GM19397 (cell line): ENCODE measurements around the gene HP1BP3.

Source experiments
- ATAC-seq: cut with Tn5 transposase; IDR thresholded peaks from one replicate; pipeline ENCODE4 v1.9.1; 2021; ENCODE audit warnings: mild to moderate bottlenecking, moderate library complexity; ENCODE audit not compliant: unreplicated experiment

The HP1BP3 gene

GRCh38 chr1:20712215-20712577 lies 74.9 kb downstream of the HP1BP3 start:
- no peak for ATAC-seq

GRCh38 chr1:20711285-20712214 lies 75.6 kb downstream of the HP1BP3 start:
- no peak for ATAC-seq

GRCh38 chr1:20710469-20711284 lies 76.4 kb downstream of the HP1BP3 start:
- no peak for ATAC-seq

- ATAC-seq: no peak
Observed at GRCh38 chr1:20709868-20710267, 77.2 kb downstream of the HP1BP3 start.

- ATAC-seq: no peak
Observed at GRCh38 chr1:20708891-20709290, 78.2 kb downstream of the HP1BP3 start.

GRCh38 chr1:20708057-20708456 lies 79.0 kb downstream of the HP1BP3 start:
- ATAC-seq: no peak

- no peak for ATAC-seq
Observed at GRCh38 chr1:20706841-20707240, 80.3 kb downstream of the HP1BP3 start.

GRCh38 chr1:20705203-20705755 lies 81.8 kb downstream of the HP1BP3 start:
- ATAC-seq: no peak

GRCh38 chr1:20704390-20705202 lies 82.5 kb downstream of the HP1BP3 start:
- ATAC-seq: no peak

GRCh38 chr1:20703124-20703756 lies 83.9 kb downstream of the HP1BP3 start:
- no peak for ATAC-seq

GRCh38 chr1:20702416-20702815 lies 84.7 kb downstream of the HP1BP3 start:
- ATAC-seq: no peak

GRCh38 chr1:20701847-20702246 lies 85.3 kb downstream of the HP1BP3 start:
- ATAC-seq: no peak

GRCh38 chr1:20701446-20701845 lies 85.7 kb downstream of the HP1BP3 start:
- no peak for ATAC-seq

GRCh38 chr1:20700636-20701215 lies 86.4 kb downstream of the HP1BP3 start:
- no peak for ATAC-seq

- ATAC-seq: no peak
Observed at GRCh38 chr1:20699558-20699957, 87.5 kb downstream of the HP1BP3 start.

GRCh38 chr1:20698195-20698910 lies 88.8 kb downstream of the HP1BP3 start:
- ATAC-seq: no peak

- ATAC-seq: no peak
Observed at GRCh38 chr1:20697563-20697962, 89.5 kb downstream of the HP1BP3 start.

- peak; percentile 72 for ATAC-seq
Observed at GRCh38 chr1:20696397-20697333, 90.4 kb downstream of the HP1BP3 start.
